ENCODE results near the gene CATSPERB. TPM values are rescaled to one million over a fixed set of nuclear protein-coding genes. Genes with fewer than 3 reads are reported as not detected.
"Not testable (repeated sequence)": the region's sequence is repeated elsewhere in the genome, so short reads cannot be mapped to it uniquely, and the experiment has no call there.

CATSPERB gene
- total RNA-seq, 1 experiment from 2014 or later, result 2.1 TPM

GRCh38 chr14:91609161-91609560 is 122.7 kb downstream of the CATSPERB start:
- no peak for TF ChIP-seq CTCF (IDR thresholded peaks at IDR 0.05; ENCODE audit: insufficient read depth in 1 of 2, low read depth in 1 of 2, low read length in 1 of 2, severe bottlenecking in 1 of 2, unreplicated experiment in 1 of 2)
- Histone ChIP-seq H3K4me1 (peaks cover 8% of the 10 kb centered on the region; the same call in 1 of the 2 replicates), H3K9me3 (no peaks in the 10 kb centered on the region), H3K27me3 (replicated peaks; ENCODE audit: control insufficient read depth, insufficient read depth, low read length) (no peaks in the 10 kb centered on the region), H3K36me3 (ENCODE audit: control insufficient read depth, insufficient read depth, low read length) (no peaks in the 10 kb centered on the region), H3K4me3 (ENCODE audit: low read depth, low read length) (no peak overlapping the region)
- Mint-ChIP-seq H3K36me3 (ENCODE audit: insufficient read depth, unreplicated experiment) (no peaks in the 10 kb centered on the region), H3K4me3 (ENCODE audit: unreplicated experiment) (no peak overlapping the region), H3K4me1 (ENCODE audit: low read depth, unreplicated experiment) (peaks cover 27% of the 10 kb centered on the region), H3K27me3 (ENCODE audit: insufficient read depth, unreplicated experiment) (no peaks in the 10 kb centered on the region), H3K27ac (ENCODE audit: unreplicated experiment) (no peak overlapping the region), H3K9me3 (ENCODE audit: unreplicated experiment) (no peaks in the 10 kb centered on the region)
- ChIA-PET CTCF (no interaction called here), POLR2A (no interaction called here)
- no peak for DNase-seq
- no TSS peak for BruUV-seq (replicated peaks)
- intact Hi-C loops (cut with micrococcal nuclease; ENCODE audit: unreplicated experiment), result no loop called here

- Mint-ChIP-seq H3K4me1 (ENCODE audit: low read depth, unreplicated experiment) (peaks cover 27% of the 10 kb centered on the region), H3K27me3 (ENCODE audit: insufficient read depth, unreplicated experiment) (no peaks in the 10 kb centered on the region), H3K36me3 (ENCODE audit: insufficient read depth, unreplicated experiment) (no peaks in the 10 kb centered on the region), H3K27ac (ENCODE audit: unreplicated experiment) (no peak overlapping the region), H3K4me3 (ENCODE audit: unreplicated experiment) (no peak overlapping the region), H3K9me3 (ENCODE audit: unreplicated experiment) (no peaks in the 10 kb centered on the region)
- intact Hi-C loops (cut with micrococcal nuclease; ENCODE audit: unreplicated experiment), result no loop called here
- Histone ChIP-seq H3K4me1 (peaks cover 8% of the 10 kb centered on the region; the same call in 1 of the 2 replicates), H3K9me3 (no peaks in the 10 kb centered on the region), H3K36me3 (ENCODE audit: control insufficient read depth, insufficient read depth, low read length) (no peaks in the 10 kb centered on the region), H3K4me3 (ENCODE audit: low read depth, low read length) (no peak overlapping the region), H3K27me3 (replicated peaks; ENCODE audit: control insufficient read depth, insufficient read depth, low read length) (no peaks in the 10 kb centered on the region)
- no TSS peak for BruUV-seq (replicated peaks)
- CTCF ChIA-PET, result no interaction called here
- POLR2A ChIA-PET, result no interaction called here
- no peak for TF ChIP-seq CTCF (IDR thresholded peaks at IDR 0.05; ENCODE audit: insufficient read depth in 1 of 2, low read depth in 1 of 2, low read length in 1 of 2, severe bottlenecking in 1 of 2, unreplicated experiment in 1 of 2)
- DNase-seq, result peak in 1 of 2 experiments; percentile 7
Measured at GRCh38 chr14:91607322-91608047, 124.4 kb downstream of the CATSPERB start.

- no TSS peak for BruUV-seq (replicated peaks)
Measured at GRCh38 chr14:91606851-91607250, 125.0 kb downstream of the CATSPERB start.

GRCh38 chr14:91604611-91605010 is 127.3 kb downstream of the CATSPERB start:
- H3K27me3 ChIP-seq (replicated peaks; ENCODE audit: control insufficient read depth, insufficient read depth, low read length); intact Hi-C loops (cut with micrococcal nuclease; ENCODE audit: unreplicated experiment); H3K9me3 Mint-ChIP-seq (ENCODE audit: unreplicated experiment); H3K4me3 ChIP-seq (ENCODE audit: low read depth, low read length); H3K4me1 ChIP-seq; DNase-seq; H3K36me3 ChIP-seq (ENCODE audit: control insufficient read depth, insufficient read depth, low read length); H3K27me3 Mint-ChIP-seq (ENCODE audit: insufficient read depth, unreplicated experiment); CTCF ChIA-PET; POLR2A ChIA-PET; BruUV-seq (replicated peaks); H3K4me3 Mint-ChIP-seq (ENCODE audit: unreplicated experiment); H3K36me3 Mint-ChIP-seq (ENCODE audit: insufficient read depth, unreplicated experiment); H3K9me3 ChIP-seq: not testable (repeated sequence)
- Mint-ChIP-seq H3K4me1 (ENCODE audit: low read depth, unreplicated experiment) (peaks cover 27% of the 10 kb centered on the region), H3K27ac (ENCODE audit: unreplicated experiment) (peak overlapping the region; percentile 66)

More at GRCh38 chr14:91606851-91607250, 125.0 kb downstream of the CATSPERB start:
- intact Hi-C loops (cut with micrococcal nuclease; ENCODE audit: unreplicated experiment), result no loop called here
- H3K27me3 ChIP-seq (replicated peaks; ENCODE audit: control insufficient read depth, insufficient read depth, low read length), result no peaks in the 10 kb centered on the region
- no peak overlapping the region for H3K27ac Mint-ChIP-seq (ENCODE audit: unreplicated experiment)
- ChIA-PET POLR2A (interaction anchor here (0.6 kb wide), 1 partner anchor 40 kb away, joined by 6 read pairs; no protein-coding TSS in a partner anchor), CTCF (no interaction called here)
- H3K9me3 ChIP-seq, result no peaks in the 10 kb centered on the region
- H3K27me3 Mint-ChIP-seq (ENCODE audit: insufficient read depth, unreplicated experiment), result no peaks in the 10 kb centered on the region
- no peak for TF ChIP-seq CTCF (IDR thresholded peaks at IDR 0.05; ENCODE audit: insufficient read depth in 1 of 2, low read depth in 1 of 2, low read length in 1 of 2, severe bottlenecking in 1 of 2, unreplicated experiment in 1 of 2)
- no peak overlapping the region for H3K4me3 ChIP-seq (ENCODE audit: low read depth, low read length)
- H3K36me3 Mint-ChIP-seq (ENCODE audit: insufficient read depth, unreplicated experiment), result no peaks in the 10 kb centered on the region
- no peak for DNase-seq
- H3K36me3 ChIP-seq (ENCODE audit: control insufficient read depth, insufficient read depth, low read length), result no peaks in the 10 kb centered on the region
- no peaks in the 10 kb centered on the region for H3K9me3 Mint-ChIP-seq (ENCODE audit: unreplicated experiment)
- peaks cover 8% of the 10 kb centered on the region; the same call in 1 of the 2 replicates for H3K4me1 ChIP-seq
- H3K4me3 Mint-ChIP-seq (ENCODE audit: unreplicated experiment), result no peak overlapping the region
- H3K4me1 Mint-ChIP-seq (ENCODE audit: low read depth, unreplicated experiment), result peaks cover 27% of the 10 kb centered on the region

Data from Caco-2 (cell line).